ENCODE data around the gene RCAN2. TPM values are rescaled to one million over a fixed set of nuclear protein-coding genes. Genes with fewer than 3 reads are reported as not detected.

RCAN2 gene
- polyA plus RNA-seq, 1 donor from 2014 or later = not detected

GRCh38 chr6:46468403-46469010, 22.7 kb downstream of the RCAN2 start:
- peaks cover 7% of the 10 kb centered on the region for H3K27me3 Mint-ChIP-seq
- no peaks in the 10 kb centered on the region for H3K9me3 Mint-ChIP-seq
- no peak overlapping the region for H3K27ac Mint-ChIP-seq
- H3K36me3 Mint-ChIP-seq = peaks cover 2% of the 10 kb centered on the region
- no peak overlapping the region for H3K4me3 Mint-ChIP-seq
- H3K4me1 Mint-ChIP-seq = no peaks in the 10 kb centered on the region

GRCh38 chr6:46466570-46466969, 24.7 kb downstream of the RCAN2 start:
- no peaks in the 10 kb centered on the region for H3K9me3 Mint-ChIP-seq
- H3K27me3 Mint-ChIP-seq = peaks cover 3% of the 10 kb centered on the region
- no peak overlapping the region for H3K4me3 Mint-ChIP-seq
- H3K36me3 Mint-ChIP-seq = peaks cover 2% of the 10 kb centered on the region
- no peaks in the 10 kb centered on the region for H3K4me1 Mint-ChIP-seq
- no peak overlapping the region for H3K27ac Mint-ChIP-seq

- Mint-ChIP-seq H3K36me3 (peaks cover 2% of the 10 kb centered on the region), H3K4me3 (peak overlapping the region in 1 of 4 donors; percentile 53), H3K27ac (peak overlapping the region in 1 of 3 donors; percentile 11), H3K9me3 (no peaks in the 10 kb centered on the region), H3K4me1 (no peaks in the 10 kb centered on the region), H3K27me3 (peaks cover 1% of the 10 kb centered on the region)
Observed at GRCh38 chr6:46465294-46466165, 25.7 kb downstream of the RCAN2 start.

- Mint-ChIP-seq H3K4me1 (no peaks in the 10 kb centered on the region), H3K9me3 (no peaks in the 10 kb centered on the region), H3K4me3 (no peak overlapping the region), H3K36me3 (no peaks in the 10 kb centered on the region), H3K27me3 (peaks cover 9% of the 10 kb centered on the region), H3K27ac (no peak overlapping the region)
Observed at GRCh38 chr6:46456297-46456696, 35.0 kb downstream of the RCAN2 start.

GRCh38 chr6:46454691-46455090, 36.6 kb downstream of the RCAN2 start:
- no peaks in the 10 kb centered on the region for H3K4me1 Mint-ChIP-seq
- peaks cover 9% of the 10 kb centered on the region for H3K27me3 Mint-ChIP-seq
- no peak overlapping the region for H3K4me3 Mint-ChIP-seq
- H3K9me3 Mint-ChIP-seq = peaks cover 0 to 3% (median 3%) of the 10 kb centered on the region in 3 donors
- H3K27ac Mint-ChIP-seq = no peak overlapping the region
- no peaks in the 10 kb centered on the region for H3K36me3 Mint-ChIP-seq

GRCh38 chr6:46453741-46454316, 37.4 kb downstream of the RCAN2 start:
- H3K27ac Mint-ChIP-seq = no peak overlapping the region
- no peaks in the 10 kb centered on the region for H3K36me3 Mint-ChIP-seq
- H3K4me1 Mint-ChIP-seq = no peaks in the 10 kb centered on the region
- peaks cover 0 to 3% (median 3%) of the 10 kb centered on the region in 3 donors for H3K9me3 Mint-ChIP-seq
- peaks cover 8% of the 10 kb centered on the region for H3K27me3 Mint-ChIP-seq
- no peak overlapping the region for H3K4me3 Mint-ChIP-seq

GRCh38 chr6:46453216-46453615, 38.0 kb downstream of the RCAN2 start:
- Mint-ChIP-seq H3K27me3 (peaks cover 8% of the 10 kb centered on the region), H3K36me3 (no peaks in the 10 kb centered on the region), H3K9me3 (peaks cover 2 to 3% (median 3%) of the 10 kb centered on the region in 3 donors), H3K4me3 (no peak overlapping the region), H3K4me1 (no peaks in the 10 kb centered on the region), H3K27ac (no peak overlapping the region)

- no peak overlapping the region for H3K4me3 Mint-ChIP-seq
- no peak overlapping the region for H3K27ac Mint-ChIP-seq
- peaks cover 3 to 8% (median 6%) of the 10 kb centered on the region in 3 donors for H3K9me3 Mint-ChIP-seq
- no peaks in the 10 kb centered on the region for H3K4me1 Mint-ChIP-seq
- no peaks in the 10 kb centered on the region for H3K36me3 Mint-ChIP-seq
- peaks cover 6% of the 10 kb centered on the region for H3K27me3 Mint-ChIP-seq
Observed at GRCh38 chr6:46452312-46452917, 38.8 kb downstream of the RCAN2 start.

- H3K9me3 Mint-ChIP-seq = peaks cover 6 to 8% (median 6%) of the 10 kb centered on the region in 3 donors
- peaks cover under 1% of the 10 kb centered on the region for H3K27me3 Mint-ChIP-seq
- no peaks in the 10 kb centered on the region for H3K36me3 Mint-ChIP-seq
- H3K27ac Mint-ChIP-seq = no peak overlapping the region
- H3K4me1 Mint-ChIP-seq = no peaks in the 10 kb centered on the region
- H3K4me3 Mint-ChIP-seq = no peak overlapping the region
Observed at GRCh38 chr6:46451343-46451742, 39.9 kb downstream of the RCAN2 start.

- Mint-ChIP-seq H3K27me3 (no peaks in the 10 kb centered on the region), H3K4me1 (no peaks in the 10 kb centered on the region), H3K9me3 (peaks cover 5 to 10% (median 9%) of the 10 kb centered on the region in 3 donors), H3K36me3 (no peaks in the 10 kb centered on the region), H3K27ac (no peak overlapping the region), H3K4me3 (no peak overlapping the region)
Observed at GRCh38 chr6:46444772-46445454, 46.3 kb downstream of the RCAN2 start.

- H3K36me3 Mint-ChIP-seq = no peaks in the 10 kb centered on the region
- H3K27me3 Mint-ChIP-seq = no peaks in the 10 kb centered on the region
- peaks cover 5 to 9% (median 8%) of the 10 kb centered on the region in 3 donors for H3K9me3 Mint-ChIP-seq
- H3K4me1 Mint-ChIP-seq = no peaks in the 10 kb centered on the region
- H3K4me3 Mint-ChIP-seq = no peak overlapping the region
- peak overlapping the region in 1 of 3 donors; percentile 55 for H3K27ac Mint-ChIP-seq
Observed at GRCh38 chr6:46443623-46444022, 47.6 kb downstream of the RCAN2 start.

GRCh38 chr6:46440641-46441040, 50.6 kb downstream of the RCAN2 start:
- H3K27me3 Mint-ChIP-seq = peaks cover 2% of the 10 kb centered on the region
- H3K36me3 Mint-ChIP-seq = no peaks in the 10 kb centered on the region
- H3K27ac Mint-ChIP-seq = no peak overlapping the region
- no peak overlapping the region for H3K4me3 Mint-ChIP-seq
- H3K4me1 Mint-ChIP-seq = no peaks in the 10 kb centered on the region
- H3K9me3 Mint-ChIP-seq = peaks cover 0 to under 1% (median under 1%) of the 10 kb centered on the region in 3 donors

GRCh38 chr6:46440141-46440540, 51.1 kb downstream of the RCAN2 start:
- Mint-ChIP-seq H3K4me3 (no peak overlapping the region), H3K36me3 (no peaks in the 10 kb centered on the region), H3K27ac (no peak overlapping the region)

GRCh38 chr6:46438245-46438644, 53.0 kb downstream of the RCAN2 start:
- Mint-ChIP-seq H3K4me3 (no peak overlapping the region), H3K27me3 (peaks cover 2% of the 10 kb centered on the region), H3K4me1 (no peaks in the 10 kb centered on the region), H3K27ac (no peak overlapping the region), H3K36me3 (no peaks in the 10 kb centered on the region), H3K9me3 (no peaks in the 10 kb centered on the region)

More at GRCh38 chr6:46440141-46440540, 51.1 kb downstream of the RCAN2 start:
- Mint-ChIP-seq H3K27me3 (peaks cover 2% of the 10 kb centered on the region), H3K9me3 (no peaks in the 10 kb centered on the region), H3K4me1 (no peaks in the 10 kb centered on the region)
